ENCODE measurements around the gene MGST1.
"Not testable (repeated sequence)": the region's sequence is repeated elsewhere in the genome, so short reads cannot be mapped to it uniquely, and the experiment has no call there.

The MGST1 gene

DNA sequence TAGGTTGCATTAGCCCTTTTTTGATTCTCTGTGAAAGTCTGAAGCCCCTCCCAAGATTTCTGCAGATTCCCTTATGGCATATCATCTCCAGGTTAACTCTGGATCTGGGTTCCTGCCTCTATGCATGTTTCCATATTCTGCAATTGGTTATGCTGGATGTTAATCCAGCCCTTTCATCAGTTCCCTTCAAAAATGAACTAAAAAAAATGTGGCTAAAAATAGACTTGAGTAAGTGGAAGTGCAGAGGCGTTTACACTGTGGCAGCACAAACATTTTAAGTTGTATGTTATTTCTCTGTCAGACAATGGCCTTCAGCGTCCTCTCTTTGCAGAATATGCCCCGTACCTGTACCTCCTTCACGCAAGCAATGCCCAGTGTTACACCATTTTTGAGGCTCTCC lies 11.4 kb downstream of the MGST1 start:
- DNase-seq: no peak

DNA sequence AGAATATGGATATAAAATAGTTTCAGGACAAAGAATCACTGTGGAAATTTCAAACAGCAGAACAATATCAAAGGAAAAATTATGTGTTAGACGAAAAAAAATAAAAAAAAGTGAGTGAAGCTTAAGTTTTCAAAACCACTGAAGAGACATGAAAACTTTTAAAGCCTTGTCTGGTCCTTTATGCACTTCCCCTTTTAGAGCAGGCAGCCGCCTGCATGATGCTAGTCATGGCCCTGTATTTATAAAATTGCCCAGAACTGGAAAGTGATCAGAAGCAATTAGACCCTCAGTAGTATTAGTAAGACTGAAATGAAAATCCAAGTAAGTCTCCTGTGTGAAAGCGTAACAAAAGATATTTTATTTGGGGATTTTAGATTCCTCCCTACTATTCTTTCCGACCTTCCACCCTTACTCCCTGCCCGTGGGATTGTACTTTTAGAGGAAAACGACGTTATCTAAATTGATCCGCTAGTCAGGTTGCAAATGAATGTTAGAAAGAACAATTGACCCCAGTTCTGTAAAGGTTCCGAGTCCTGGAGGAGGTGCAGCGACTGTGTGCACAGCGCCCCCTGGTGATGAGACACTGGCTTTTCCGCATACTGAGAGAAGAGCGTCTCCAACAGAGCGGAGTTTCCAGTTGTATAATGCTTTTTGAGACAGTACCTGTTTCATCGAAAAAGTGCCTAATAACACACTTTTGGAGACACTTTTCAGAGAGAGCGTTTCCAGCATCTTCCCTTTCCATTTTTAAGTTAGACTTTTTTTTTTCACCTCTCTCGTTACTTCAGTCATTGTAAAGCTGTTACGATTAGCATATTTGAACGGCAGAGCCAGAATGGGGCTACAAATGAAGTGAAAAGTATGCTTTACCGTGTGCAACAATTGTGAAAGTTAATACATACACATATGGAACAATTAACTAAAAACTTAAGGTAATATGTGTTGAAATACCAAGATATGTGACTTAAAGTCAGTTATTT lies 12.4 kb downstream of the MGST1 start:
- no peak for DNase-seq

DNA sequence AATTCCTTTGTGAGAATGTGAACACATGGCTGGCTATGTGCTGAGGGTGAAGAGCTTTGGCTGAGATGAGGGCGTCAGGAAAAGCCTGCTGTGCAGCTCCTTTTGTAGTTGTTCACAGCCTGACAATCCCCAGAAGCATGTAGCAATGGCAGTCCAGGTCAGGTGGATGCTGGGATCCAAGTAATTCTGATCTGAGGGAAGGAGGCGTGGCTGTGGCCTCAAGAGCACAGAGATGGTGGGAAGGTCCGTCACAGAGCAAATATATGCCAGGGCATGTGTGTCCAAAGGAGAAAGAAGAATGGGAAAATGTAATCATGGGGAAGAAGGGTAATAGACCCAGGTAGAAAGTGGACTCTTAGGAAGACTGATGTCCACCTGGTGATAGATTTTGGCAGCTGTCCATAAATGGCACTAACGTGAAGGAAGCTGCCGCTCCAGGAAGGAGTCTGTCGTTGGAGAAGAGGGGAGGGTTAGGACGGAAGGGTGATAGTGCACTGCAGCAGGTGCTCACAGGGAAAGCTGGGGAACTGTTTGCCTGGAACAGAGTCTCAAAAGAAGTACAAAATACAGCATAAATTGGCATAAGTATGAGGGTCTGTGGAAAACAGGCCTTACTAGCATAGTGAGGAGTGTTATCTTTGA lies 13.8 kb downstream of the MGST1 start:
- DNase-seq: no peak

DNA sequence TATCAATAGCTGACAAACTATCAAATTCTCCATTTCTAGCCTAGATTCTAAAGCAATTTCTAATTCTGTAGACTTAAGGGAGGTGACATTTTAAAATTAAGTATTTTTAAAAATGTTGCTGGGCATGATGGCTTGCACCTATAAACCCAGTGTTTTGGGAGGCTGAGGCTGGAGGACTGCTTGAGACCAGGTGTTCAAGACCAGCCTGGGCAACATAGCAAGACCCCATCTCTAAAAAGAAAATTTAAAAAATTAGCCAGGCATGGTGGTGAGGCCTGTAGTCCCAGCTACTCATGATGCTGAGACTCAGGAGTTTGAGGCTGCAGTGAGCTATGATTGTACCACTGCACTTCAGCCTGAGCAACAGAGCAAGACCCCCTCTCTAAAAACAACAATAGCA lies 15.1 kb downstream of the MGST1 start:
- DNase-seq: no peak

DNA sequence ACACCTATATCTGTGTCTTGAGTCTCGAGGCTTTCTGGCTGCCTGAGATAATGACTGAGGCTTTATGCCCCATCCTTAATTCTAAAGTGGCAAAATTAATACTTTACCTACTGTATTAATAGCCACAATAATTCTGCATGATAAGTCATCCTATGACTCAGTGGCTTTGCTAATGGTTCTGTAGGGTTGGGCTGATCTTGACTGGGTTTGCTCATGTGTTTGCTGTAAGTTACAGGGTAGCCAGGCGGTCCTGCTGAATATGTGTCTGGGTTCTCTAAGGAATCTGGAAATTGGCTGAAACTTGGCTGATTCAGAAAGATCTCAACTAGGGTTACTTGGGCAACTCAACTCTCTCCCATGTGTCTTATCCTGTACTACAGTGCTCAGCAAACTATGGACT lies 21.7 kb downstream of the MGST1 start:
- DNase-seq: no peak

DNA sequence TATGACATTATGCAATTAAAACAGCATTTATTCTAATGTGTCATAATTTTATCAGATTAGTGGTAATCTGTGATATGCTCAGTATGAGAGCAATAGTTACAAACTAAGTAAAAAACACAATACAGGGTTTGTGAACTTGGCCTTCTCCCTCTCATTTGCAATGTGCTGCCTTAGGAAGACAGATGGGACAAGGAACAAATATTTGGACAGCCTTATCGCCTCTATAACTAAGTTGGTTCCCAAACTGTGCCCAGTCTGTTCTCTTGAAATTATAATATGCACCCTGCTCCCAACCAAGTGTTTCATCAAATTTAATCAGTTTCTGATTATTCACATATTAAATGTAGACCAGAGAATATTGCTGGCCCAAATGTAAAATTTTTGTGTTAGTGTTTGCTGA lies 22.7 kb downstream of the MGST1 start:
- DNase-seq: no peak

DNA sequence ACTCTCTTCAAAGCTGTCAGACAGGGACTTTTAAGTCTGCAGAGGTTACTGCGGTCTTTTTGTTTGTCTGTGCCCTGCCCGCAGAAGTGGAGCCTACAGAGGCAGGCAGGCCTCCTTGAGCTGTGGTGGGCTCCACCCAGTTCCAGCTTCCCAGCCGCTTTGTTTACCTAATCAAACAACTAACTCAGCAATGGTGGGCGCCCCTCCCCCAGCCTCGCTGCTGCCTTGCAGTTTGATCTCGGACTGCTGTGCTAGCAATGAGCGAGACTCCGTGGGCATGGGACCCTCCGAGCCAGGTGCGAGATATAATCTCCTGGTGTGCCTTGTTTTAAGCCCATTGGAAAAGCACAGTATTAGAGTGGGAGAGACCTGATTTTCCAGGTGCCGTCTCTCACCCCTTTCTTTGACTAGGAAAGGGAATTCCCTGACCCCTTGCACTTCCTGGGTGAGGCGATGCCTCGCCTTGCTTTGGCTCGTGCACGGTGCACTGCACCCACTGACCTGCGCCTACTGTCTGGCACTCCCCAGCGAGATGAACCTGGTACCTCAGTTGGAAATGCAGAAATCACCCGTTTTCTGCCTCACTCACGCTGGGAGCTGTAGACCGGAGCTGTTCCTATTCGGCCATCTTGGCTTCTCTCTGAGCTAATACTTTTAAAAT lies 35.3 kb downstream of the MGST1 start:
- DNase-seq: not testable (repeated sequence)

DNA sequence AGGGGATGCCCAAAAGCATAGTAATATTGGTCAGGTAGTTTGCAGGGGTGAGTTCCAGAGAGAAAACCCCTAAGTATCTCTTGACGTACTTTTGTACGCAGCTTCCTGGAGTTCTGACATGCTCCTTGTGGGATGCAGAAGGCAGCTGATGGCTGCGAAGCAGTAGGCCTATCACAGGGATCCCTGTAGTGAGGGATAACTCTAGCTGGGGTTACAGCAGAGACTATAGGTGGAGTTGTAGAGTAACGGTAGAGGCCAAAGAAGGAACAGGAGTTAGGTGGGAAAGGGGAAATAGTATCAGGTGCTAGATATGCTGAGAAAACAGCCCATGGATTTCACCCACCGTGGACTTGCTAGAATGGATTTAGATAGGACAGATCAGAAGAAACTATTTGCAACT lies 37.3 kb downstream of the MGST1 start:
- DNase-seq: no peak

DNA sequence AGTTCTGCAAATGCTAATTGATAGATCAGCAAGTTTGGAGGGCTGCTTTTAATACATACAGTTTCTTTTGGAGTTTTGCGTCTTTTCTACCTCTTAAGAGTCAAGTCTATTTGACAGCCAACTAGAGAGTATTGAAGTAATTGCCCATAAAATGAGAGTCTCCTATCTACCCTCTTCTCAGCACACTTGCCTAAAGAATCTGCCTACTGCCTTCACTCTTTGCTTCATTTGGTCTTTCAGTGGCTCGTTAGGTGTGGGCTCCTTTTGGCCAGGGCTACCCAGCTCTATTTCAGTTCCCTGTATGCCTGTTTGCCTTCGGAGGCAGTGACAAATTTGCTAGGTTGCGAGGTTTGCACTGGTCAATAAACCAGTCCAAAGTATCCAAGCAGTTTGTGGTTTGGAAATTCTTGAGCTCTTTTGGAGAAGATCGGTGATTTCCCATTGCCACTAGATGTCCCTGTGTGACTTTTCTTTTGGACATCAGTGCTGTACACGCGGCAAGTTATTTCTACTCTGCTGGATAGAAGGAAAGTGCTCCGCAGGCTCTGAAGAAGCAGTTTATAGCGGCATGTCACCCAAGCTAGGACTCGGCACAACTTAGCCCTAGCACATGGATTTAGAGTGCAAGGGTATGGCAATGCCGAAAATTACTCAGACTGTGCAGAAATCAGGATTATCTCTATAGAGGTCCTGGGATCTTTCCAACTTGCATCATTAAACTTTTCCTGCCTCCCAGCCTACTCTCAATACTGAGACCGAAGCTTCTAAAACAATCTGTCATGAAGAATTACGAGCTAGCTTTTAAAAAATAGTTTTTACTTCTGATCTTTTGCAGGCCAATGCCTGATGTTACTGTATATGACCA lies 38.6 kb downstream of the MGST1 start:
- DNase-seq: peak; percentile 32 to 78

DNA sequence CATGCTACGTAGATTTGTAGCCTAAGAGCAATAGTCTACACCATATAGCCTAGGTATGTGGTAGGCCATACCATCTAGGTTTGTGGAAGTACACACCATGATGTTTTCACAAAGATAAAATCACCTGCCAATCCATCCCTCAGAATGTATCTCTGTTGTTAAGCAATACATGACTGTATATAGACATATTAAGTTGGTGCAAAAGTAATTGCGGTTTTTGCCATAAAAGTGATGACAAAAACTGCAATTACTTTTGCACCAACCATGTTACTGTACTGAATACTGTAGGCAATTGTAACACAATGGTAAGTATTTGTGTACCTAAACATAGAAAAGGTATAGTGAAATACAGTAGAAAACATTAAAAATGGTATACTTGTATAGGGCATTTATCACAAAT lies 40.5 kb downstream of the MGST1 start:
- no peak for DNase-seq

DNA sequence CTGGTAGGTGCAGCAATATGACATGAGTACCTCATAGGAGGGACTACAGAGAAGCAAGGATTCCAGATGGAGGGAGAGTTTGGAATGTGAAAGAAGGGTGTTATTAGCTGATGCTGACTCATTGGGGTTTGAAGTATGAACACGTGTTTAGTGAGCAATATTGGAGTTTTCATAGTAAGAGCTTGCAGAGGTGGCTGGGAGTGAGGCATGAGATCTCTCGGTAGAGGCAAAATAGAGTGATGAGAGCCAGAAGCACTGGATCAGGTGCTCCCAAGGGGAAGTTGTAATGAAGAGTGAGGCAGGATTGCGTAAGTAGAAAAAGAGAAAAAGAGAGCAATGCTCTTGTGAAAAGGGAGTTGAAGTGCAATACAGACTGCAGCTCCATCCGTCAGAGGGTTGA lies 42.1 kb downstream of the MGST1 start:
- DNase-seq: no peak

DNA sequence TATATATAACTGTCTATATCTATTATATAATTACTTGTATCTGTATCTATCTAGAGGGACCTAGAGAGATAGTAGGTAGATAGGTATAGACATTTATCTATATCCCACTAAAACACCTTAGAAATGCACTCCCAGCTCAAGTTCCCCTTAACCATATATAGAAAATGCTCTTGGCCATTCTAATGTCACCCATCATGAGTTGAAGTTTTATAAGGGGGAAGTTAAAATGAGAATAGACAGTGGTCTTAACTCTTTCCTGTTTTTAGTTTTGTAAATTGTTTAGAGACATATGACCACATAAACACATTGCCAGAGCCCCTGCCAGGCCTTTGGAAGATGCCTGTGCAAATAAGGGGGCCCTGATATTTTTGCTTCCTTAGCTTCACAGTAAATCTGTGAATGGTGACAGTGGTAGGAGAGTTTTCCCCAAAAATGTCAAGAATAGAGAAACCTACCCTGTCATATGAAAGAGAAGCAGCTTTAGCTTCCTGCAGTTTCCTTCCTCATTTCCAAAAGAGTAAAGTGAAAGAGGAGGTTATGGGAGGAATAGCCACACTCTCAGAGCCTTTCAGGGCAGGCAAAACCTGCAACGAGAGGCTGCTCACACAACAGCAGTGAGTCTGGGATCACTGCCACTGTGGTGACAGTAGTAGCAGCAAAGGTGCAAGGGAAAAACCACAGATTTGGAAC lies 45.5 kb downstream of the MGST1 start:
- no peak for DNase-seq

DNA sequence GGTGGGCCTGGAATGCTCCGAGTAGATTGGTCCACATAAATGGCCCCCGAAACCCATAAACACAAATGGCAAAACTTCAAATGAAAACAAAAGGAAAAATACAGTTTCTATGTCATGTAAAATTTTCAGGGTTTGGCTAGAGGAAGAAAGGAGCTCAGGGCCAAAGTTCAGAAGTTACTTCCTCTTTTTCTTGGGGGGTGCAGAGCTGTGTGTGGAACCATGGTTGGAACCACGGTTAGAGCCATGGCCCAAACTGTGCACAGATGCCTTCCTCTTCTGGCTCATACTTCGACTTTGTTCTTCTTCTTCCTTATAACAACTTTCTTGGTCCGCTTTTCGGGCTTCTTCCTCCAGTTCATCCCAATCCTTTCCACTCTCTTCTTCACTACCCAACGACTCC lies 51.7 kb downstream of the MGST1 start:
- DNase-seq: no peak

DNA sequence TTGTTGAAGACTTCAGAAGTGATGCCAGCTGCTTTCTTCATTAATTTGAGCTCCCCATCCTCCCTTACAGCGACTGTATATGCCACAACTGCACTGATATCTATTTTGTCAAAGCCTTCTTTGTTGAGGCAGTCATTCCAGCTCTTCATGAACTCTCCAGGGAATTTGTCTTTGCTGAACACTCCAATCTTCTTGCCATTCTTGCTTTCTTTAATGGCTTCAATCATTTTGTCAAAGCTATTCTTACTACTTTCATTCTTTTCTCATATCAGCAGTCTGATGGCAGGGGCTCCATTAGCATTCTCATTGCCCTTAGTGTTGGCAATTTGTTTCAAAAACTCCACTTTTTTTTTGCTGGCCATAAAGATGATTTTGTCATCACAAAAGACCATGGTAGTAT lies 54.4 kb downstream of the MGST1 start:
- DNase-seq: not testable (repeated sequence)

DNA sequence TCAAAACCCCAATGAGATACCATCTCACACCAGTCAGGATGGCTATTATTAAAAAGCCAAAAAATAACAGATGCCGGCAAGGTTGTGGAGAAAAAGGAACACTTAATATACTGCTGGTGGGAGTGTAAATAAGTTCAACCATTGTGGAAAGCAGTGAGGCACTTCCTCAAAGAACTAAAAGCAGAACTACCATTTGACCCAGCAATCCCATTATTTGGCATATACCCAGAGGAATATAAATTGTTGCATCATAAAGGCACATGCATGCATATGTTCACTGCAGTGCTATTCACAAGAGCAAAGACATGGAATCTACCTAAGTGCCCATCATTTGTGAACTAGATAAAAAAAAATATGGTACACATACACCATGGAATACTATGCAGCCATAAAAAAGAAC lies 59.9 kb downstream of the MGST1 start:
- no peak for DNase-seq
